Memory B cell (primary cell): ENCODE data around the gene CLDN24.
"Not testable (repeated sequence)": the region's sequence is repeated elsewhere in the genome, so short reads cannot be mapped to it uniquely, and the experiment has no call there.

Source experiments
- ATAC-seq: fragments of 150-1000 bp; cut with Tn5 transposase; 2 replicates; pipeline ENCODE4 v1.10.0; 2021; ENCODE audit warnings: low read depth, mild to moderate bottlenecking, moderate library complexity
- DNase-seq, 2 donors: peaks; one replicate each; pipeline ENCODE4 v3.0.0; 2022; ENCODE audit warnings: low spot score in 2 of 2
- H3K27ac Mint-ChIP-seq: one replicate; pipeline ENCODE4 v1.8.0; 2022; ENCODE audit warnings: mild to moderate bottlenecking, moderate library complexity, mixed read lengths
- H3K27me3 Mint-ChIP-seq: one replicate; pipeline ENCODE4 v1.8.0; 2022; ENCODE audit warnings: mixed read lengths
- H3K36me3 Mint-ChIP-seq: one replicate; pipeline ENCODE4 v1.8.0; 2022; ENCODE audit warnings: mild to moderate bottlenecking, mixed read lengths
- H3K4me1 Mint-ChIP-seq: one replicate; pipeline ENCODE4 v1.8.0; 2022; ENCODE audit warnings: mixed read lengths
- H3K4me3 Mint-ChIP-seq: one replicate; pipeline ENCODE4 v1.8.0; 2022; ENCODE audit warnings: mild to moderate bottlenecking, moderate library complexity, mixed read lengths
- H3K9me3 Mint-ChIP-seq: one replicate; pipeline ENCODE4 v1.8.0; 2022; ENCODE audit warnings: mixed read lengths

The CLDN24 gene

GRCh38 chr4:183337349-183337748, 15.1 kb upstream of the CLDN24 start:
- ATAC-seq (no peak), DNase-seq (no peak)
- no peak overlapping the region for H3K4me3 Mint-ChIP-seq
- H3K4me1 Mint-ChIP-seq, result no peaks in the 10 kb centered on the region
- H3K27ac Mint-ChIP-seq, result no peak overlapping the region
- H3K36me3 Mint-ChIP-seq, result no peaks in the 10 kb centered on the region
- H3K9me3 Mint-ChIP-seq, result peaks cover 3% of the 10 kb centered on the region
- H3K27me3 Mint-ChIP-seq, result peaks cover 15% of the 10 kb centered on the region

DNA sequence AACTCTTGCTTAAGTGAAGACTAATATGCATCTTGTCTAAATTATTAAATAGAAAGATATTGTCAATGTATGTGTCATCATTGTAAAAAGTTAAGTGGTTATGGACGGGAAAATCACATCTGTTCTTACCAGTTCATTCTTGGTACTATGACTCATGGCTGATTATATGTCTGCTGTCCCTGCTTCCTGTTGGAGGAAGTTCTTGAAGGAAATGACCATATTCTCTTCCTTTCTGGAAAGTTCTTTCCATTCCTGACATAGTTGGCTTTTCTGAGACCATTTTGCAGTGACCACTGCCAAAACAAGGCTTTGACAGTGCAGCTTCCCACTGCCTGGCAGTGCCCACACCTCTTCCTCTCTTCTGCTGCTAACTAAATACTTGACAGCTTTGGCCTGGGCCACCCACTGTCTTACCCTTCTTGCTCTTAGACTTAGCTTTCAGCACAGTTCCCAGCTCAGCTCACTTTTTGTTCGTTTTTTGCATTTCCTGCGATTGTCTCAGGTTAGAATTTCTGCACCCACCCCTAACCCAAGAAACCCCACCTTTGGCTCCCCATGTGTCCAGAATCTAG, 13.2 kb upstream of the CLDN24 start:
- Mint-ChIP-seq H3K36me3 (no peaks in the 10 kb centered on the region), H3K27ac (no peak overlapping the region), H3K4me1 (no peaks in the 10 kb centered on the region), H3K4me3 (no peak overlapping the region), H3K27me3 (peaks cover 15% of the 10 kb centered on the region), H3K9me3 (peaks cover 3% of the 10 kb centered on the region)
- no peak for ATAC-seq
- no peak for DNase-seq

- H3K36me3 Mint-ChIP-seq, result no peaks in the 10 kb centered on the region
- H3K9me3 Mint-ChIP-seq, result peaks cover 6% of the 10 kb centered on the region
- DNase-seq (no peak), ATAC-seq (no peak)
- H3K27ac Mint-ChIP-seq, result no peak overlapping the region
- H3K4me1 Mint-ChIP-seq, result no peaks in the 10 kb centered on the region
- no peak overlapping the region for H3K4me3 Mint-ChIP-seq
- H3K27me3 Mint-ChIP-seq, result peaks cover 15% of the 10 kb centered on the region
Observed at GRCh38 chr4:183333983-183334382, 11.8 kb upstream of the CLDN24 start.

DNA sequence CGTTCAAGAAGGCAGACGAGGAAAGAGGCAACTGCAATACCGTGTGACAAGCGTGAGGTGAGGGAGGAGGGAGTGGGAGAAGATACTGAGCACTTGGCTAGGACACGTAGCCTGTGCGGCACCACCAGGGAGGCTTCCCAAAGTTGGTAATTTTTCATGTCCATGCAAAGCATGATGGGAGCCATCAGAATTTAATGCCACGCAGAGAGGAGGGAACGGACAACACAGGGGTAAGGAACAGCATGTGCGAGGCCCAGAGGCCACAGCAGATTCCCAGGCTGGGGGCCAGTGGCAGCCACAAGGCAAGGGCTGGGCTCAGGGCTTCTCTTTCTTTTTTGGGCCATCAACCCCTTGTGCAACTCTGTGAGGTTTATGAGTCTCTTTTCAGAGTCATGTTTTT, 11.0 kb upstream of the CLDN24 start:
- peaks cover 15% of the 10 kb centered on the region for H3K27me3 Mint-ChIP-seq
- H3K9me3 Mint-ChIP-seq, result peaks cover 8% of the 10 kb centered on the region
- no peak for DNase-seq
- ATAC-seq, result no peak
- H3K27ac Mint-ChIP-seq, result no peak overlapping the region
- no peak overlapping the region for H3K4me3 Mint-ChIP-seq
- H3K36me3 Mint-ChIP-seq, result no peaks in the 10 kb centered on the region
- no peaks in the 10 kb centered on the region for H3K4me1 Mint-ChIP-seq

DNA sequence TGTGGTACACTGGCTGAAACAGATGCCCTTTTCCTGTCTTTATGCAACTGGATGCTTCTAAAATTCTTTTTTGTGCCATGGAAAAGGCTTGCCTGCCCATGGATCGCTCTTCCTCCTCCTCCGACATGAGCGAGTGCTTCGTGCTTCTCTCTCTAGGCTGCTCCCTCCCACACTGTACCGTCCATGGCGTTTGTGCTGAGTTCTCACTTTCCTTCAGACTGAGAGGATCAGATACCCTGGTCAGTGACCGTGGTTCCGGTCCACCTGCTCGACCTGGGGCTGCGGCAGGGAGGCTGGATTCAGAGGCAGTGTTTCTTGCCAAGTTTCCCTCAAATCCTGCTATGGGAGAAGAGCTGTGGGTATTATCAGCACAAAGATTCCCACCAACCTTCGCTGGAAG, 10.2 kb upstream of the CLDN24 start:
- H3K4me1 Mint-ChIP-seq, result no peaks in the 10 kb centered on the region
- H3K27me3 Mint-ChIP-seq, result peaks cover 15% of the 10 kb centered on the region
- H3K27ac Mint-ChIP-seq, result no peak overlapping the region
- ATAC-seq, result no peak
- DNase-seq, result no peak
- H3K4me3 Mint-ChIP-seq, result no peak overlapping the region
- H3K9me3 Mint-ChIP-seq, result peaks cover 8% of the 10 kb centered on the region
- no peaks in the 10 kb centered on the region for H3K36me3 Mint-ChIP-seq

GRCh38 chr4:183330841-183331240, 8.6 kb upstream of the CLDN24 start:
- Mint-ChIP-seq H3K27me3 (peaks cover 13% of the 10 kb centered on the region), H3K36me3 (no peaks in the 10 kb centered on the region), H3K9me3 (peaks cover 10% of the 10 kb centered on the region), H3K4me1 (no peaks in the 10 kb centered on the region), H3K4me3 (no peak overlapping the region), H3K27ac (no peak overlapping the region)
- ATAC-seq (no peak), DNase-seq (no peak)

- H3K27me3 Mint-ChIP-seq, result peaks cover 10% of the 10 kb centered on the region
- no peak for ATAC-seq
- no peaks in the 10 kb centered on the region for H3K36me3 Mint-ChIP-seq
- DNase-seq, result no peak
- H3K9me3 Mint-ChIP-seq, result peaks cover 10% of the 10 kb centered on the region
- H3K4me1 Mint-ChIP-seq, result no peaks in the 10 kb centered on the region
- H3K4me3 Mint-ChIP-seq, result no peak overlapping the region
- no peak overlapping the region for H3K27ac Mint-ChIP-seq
Observed at GRCh38 chr4:183329954-183330742, 7.9 kb upstream of the CLDN24 start.

GRCh38 chr4:183329244-183329643, 7.0 kb upstream of the CLDN24 start:
- Mint-ChIP-seq H3K4me3 (no peak overlapping the region), H3K27ac (no peak overlapping the region), H3K4me1 (no peaks in the 10 kb centered on the region), H3K27me3 (peaks cover 10% of the 10 kb centered on the region), H3K36me3 (no peaks in the 10 kb centered on the region), H3K9me3 (peaks cover 10% of the 10 kb centered on the region)
- ATAC-seq (no peak), DNase-seq (no peak)

- Mint-ChIP-seq H3K4me1 (no peaks in the 10 kb centered on the region), H3K36me3 (no peaks in the 10 kb centered on the region), H3K9me3 (peaks cover 10% of the 10 kb centered on the region), H3K27ac (no peak overlapping the region), H3K27me3 (peaks cover 7% of the 10 kb centered on the region), H3K4me3 (no peak overlapping the region)
- no peak for ATAC-seq
- no peak for DNase-seq
Observed at GRCh38 chr4:183328832-183329231, 6.6 kb upstream of the CLDN24 start.

DNA sequence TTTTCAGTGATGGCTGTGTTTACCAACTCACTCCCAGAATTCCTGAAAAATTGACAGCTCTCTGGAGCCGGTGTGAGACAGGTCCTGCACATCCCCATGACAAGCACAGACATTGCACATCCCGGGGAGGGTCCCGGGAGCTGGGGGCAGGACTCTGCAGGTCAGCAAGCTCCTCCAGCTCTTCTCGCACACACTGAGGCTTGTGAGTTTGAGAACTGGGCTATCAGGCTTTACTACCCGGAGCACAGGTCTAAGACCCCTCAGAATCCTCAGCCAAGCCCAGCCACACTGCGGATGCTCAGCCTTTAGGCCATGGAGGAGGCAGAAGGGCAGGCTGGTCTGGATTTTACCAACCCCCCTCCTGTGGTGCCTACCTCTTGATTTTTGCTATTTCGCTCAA, 5.6 kb upstream of the CLDN24 start:
- ATAC-seq (no peak), DNase-seq (no peak)
- Mint-ChIP-seq H3K27ac (no peak overlapping the region), H3K9me3 (peaks cover 7% of the 10 kb centered on the region), H3K4me3 (no peak overlapping the region), H3K4me1 (no peaks in the 10 kb centered on the region), H3K36me3 (no peaks in the 10 kb centered on the region), H3K27me3 (peaks cover 3% of the 10 kb centered on the region)

GRCh38 chr4:183326853-183327252, 4.6 kb upstream of the CLDN24 start:
- H3K36me3 Mint-ChIP-seq, result no peaks in the 10 kb centered on the region
- no peak overlapping the region for H3K27ac Mint-ChIP-seq
- DNase-seq (no peak), ATAC-seq (no peak)
- H3K4me1 Mint-ChIP-seq, result no peaks in the 10 kb centered on the region
- no peak overlapping the region for H3K4me3 Mint-ChIP-seq
- H3K27me3 Mint-ChIP-seq, result no peaks in the 10 kb centered on the region
- peaks cover 6% of the 10 kb centered on the region for H3K9me3 Mint-ChIP-seq

- ATAC-seq, H3K27ac Mint-ChIP-seq, H3K4me3 Mint-ChIP-seq, H3K36me3 Mint-ChIP-seq, H3K9me3 Mint-ChIP-seq, H3K27me3 Mint-ChIP-seq, H3K4me1 Mint-ChIP-seq, DNase-seq: not testable (repeated sequence)
Observed at GRCh38 chr4:183326387-183326786, 4.2 kb upstream of the CLDN24 start.

GRCh38 chr4:183324619-183325018, 2.4 kb upstream of the CLDN24 start:
- Mint-ChIP-seq H3K4me1 (no peaks in the 10 kb centered on the region), H3K4me3 (no peak overlapping the region), H3K27ac (no peak overlapping the region), H3K27me3 (peaks cover 3% of the 10 kb centered on the region), H3K36me3 (no peaks in the 10 kb centered on the region), H3K9me3 (peaks cover 6% of the 10 kb centered on the region)
- DNase-seq (no peak), ATAC-seq (no peak)

DNA sequence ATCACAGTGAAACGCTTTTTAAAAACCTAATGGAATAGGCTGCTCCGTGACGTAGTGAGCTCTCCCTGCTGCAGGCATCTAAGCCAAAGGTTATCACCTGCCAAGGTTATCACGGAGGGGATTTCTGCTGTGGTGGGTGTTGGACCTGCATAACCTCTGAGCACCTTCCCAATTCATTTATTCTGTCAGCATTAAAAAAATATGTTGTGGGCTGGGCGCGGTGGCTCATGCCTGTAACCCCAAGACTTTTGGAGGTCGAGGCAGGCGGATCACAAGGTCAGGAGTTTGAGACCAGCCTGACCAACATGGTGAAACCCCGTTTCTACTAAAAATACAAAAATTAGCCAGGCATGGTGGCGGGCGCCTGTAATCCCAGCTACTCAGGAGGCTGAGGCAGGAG, 1.8 kb upstream of the CLDN24 start:
- not testable (repeated sequence) for H3K27me3 Mint-ChIP-seq, H3K36me3 Mint-ChIP-seq, H3K4me1 Mint-ChIP-seq, H3K27ac Mint-ChIP-seq, ATAC-seq, H3K9me3 Mint-ChIP-seq, H3K4me3 Mint-ChIP-seq, DNase-seq

- Mint-ChIP-seq H3K4me1 (no peaks in the 10 kb centered on the region), H3K9me3 (peaks cover 2% of the 10 kb centered on the region), H3K27ac (no peak overlapping the region), H3K4me3 (no peak overlapping the region), H3K27me3 (peaks cover 3% of the 10 kb centered on the region), H3K36me3 (no peaks in the 10 kb centered on the region)
- no peak for ATAC-seq
- DNase-seq, result no peak
Observed at GRCh38 chr4:183323295-183323694, 1.1 kb upstream of the CLDN24 start.
